NCI-H1092 treated with DMSO at 0.1 percent for 48 hours (cell line): Measurements from ENCODE around the gene F2RL2.
"Not testable (repeated sequence)": the region's sequence is repeated elsewhere in the genome, so short reads cannot be mapped to it uniquely, and the experiment has no call there.

Experiments used
- DNase-seq: peaks from one replicate; lab custom pipeline; 2025; lab: John Stamatoyannopoulos, UW

Gene F2RL2

DNA sequence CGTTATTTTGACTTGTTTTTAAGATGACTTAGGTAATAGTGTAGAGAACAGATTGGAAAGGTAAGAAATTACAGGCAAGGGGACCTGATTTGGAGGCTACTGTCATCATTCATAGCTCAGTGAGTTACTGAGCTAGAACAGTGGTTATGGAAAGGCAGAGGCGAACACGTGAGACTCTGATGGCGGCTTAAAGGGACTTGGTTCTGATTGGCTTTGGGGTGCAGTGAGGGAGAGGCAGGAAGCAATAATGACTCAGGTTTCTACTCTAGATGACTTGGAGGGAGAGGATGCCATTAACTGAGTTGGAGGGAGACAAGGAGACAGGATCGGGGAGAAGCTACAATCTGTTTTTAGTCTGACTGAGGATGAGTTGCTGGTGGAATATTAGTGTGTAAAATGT, 3.0 kb downstream of the F2RL2 start:
- DNase-seq, result no peak

DNA sequence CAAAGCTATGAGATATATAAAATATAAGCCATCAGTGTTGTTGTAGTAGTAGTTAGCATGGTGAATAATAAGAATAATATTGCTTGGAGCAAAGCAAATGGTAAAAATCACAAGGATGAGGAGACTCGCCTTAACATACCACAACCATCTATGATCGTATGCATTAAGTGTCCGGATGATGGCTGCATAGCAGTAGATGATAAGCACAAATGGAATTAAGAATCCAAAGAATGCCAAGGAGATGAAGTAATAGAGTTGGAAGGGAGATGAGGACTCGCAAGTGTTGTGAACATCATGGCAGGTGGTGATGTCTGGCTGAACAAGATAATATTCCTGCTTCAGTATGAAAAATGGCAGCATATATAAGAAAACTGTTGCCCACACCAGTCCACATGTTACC, 5.5 kb downstream of the F2RL2 start:
- DNase-seq, result no peak

DNA sequence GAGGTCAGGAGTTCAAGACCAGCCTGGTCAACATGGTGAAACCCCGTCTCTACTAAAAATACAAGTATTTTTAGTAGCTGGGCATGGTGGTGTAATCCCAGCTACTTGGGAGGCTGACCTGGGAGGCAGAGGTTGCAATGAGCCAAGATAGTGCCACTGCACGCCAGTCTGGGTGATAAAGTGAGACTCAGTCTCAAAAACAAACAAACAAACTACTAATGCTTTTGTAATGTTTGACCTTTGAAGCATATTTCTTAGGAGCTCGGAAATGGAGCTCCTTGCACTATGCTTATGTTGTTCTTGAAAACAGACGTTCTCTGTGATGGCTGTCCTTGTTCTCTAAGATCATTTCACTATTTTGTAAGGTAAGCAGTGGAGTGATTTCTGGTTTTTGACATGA, 6.0 kb downstream of the F2RL2 start:
- DNase-seq, result no peak

DNA sequence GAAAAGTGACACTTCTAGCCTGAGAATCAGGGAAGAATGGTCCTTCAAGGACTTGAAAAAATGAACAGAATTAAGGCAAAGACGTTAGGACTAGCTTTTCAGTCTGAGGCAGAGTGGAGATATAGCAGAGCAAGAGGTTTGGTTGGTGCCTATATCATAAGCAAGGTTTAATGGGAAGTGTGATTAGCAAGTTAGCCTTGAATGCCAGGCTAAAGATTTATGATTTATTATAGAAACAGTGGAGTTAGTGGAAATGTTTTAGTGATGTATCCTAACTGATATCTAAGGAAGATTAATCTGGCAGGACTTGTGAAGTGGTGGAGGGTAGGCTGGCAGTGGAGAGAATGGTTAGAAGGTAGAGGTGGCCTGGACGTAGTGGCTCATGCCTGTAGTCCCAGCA, 7.0 kb downstream of the F2RL2 start:
- no peak for DNase-seq

GRCh38 chr5:76615759-76616158, 7.4 kb downstream of the F2RL2 start:
- DNase-seq, result no peak

- DNase-seq, result no peak
These were observed 10.3 kb downstream of the F2RL2 start for GRCh38 chr5:76612942-76613341.

DNA sequence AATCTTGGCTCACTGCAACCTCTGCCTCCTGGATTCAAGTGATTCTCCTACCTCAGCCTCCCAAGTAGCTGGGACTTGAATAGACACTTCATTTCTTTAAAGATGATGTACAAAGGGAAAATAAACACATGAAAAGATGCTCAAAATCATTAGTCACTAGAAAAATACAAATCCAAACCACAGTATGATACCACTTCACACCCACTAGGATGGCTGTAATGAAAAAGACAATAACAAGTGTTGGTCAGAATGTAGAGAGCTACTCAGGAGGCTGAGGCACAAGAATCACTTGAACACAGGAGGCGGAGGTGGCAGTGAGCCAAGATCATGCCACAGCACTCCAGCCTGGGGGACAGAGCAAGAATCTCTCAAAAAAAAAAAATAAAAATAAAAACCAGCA, 13.0 kb downstream of the F2RL2 start:
- DNase-seq, result no peak

- DNase-seq, result no peak
These were observed 14.4 kb downstream of the F2RL2 start for GRCh38 chr5:76608833-76609232.

- DNase-seq, result no peak
These were observed 15.8 kb downstream of the F2RL2 start for GRCh38 chr5:76607353-76607871.

GRCh38 chr5:76606701-76607100, 16.5 kb downstream of the F2RL2 start:
- no peak for DNase-seq

DNA sequence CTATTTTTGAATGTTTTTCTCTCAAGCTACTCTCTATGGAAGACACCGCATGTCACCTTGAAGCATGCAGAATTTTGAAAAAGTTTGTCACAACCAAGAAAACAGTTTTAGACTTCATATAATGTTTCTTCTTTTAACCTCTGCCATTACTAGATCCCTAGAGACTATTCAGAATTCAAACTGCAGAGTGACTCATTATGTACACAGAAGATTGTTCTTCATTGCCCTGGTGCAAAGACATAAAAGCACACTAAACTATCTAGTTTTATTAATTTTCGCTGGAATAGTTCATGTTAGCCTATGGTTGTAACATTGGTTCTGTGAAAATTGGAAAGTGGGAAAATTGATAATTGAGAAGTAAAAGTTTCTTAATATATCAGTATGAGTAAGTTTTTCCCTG, 18.4 kb downstream of the F2RL2 start:
- DNase-seq, result no peak

DNA sequence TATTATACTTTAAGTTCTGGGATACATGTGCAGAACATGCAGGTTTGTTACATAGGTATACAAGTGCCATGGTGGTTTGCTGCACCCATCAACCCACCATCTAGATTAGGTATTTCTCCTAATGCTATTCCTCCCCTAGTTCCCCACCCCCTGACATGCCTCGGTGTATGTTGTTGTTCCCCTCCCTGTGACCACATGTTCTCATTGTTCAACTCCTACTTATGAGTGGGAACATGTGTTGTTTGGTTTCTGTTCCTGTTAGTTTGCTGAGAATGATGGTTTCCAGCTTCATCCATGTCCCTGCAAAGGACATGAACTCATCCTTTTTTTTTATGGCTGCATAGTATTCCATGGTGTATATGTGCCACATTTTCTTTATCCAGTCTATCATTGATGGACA, 19.2 kb downstream of the F2RL2 start:
- not testable (repeated sequence) for DNase-seq

DNA sequence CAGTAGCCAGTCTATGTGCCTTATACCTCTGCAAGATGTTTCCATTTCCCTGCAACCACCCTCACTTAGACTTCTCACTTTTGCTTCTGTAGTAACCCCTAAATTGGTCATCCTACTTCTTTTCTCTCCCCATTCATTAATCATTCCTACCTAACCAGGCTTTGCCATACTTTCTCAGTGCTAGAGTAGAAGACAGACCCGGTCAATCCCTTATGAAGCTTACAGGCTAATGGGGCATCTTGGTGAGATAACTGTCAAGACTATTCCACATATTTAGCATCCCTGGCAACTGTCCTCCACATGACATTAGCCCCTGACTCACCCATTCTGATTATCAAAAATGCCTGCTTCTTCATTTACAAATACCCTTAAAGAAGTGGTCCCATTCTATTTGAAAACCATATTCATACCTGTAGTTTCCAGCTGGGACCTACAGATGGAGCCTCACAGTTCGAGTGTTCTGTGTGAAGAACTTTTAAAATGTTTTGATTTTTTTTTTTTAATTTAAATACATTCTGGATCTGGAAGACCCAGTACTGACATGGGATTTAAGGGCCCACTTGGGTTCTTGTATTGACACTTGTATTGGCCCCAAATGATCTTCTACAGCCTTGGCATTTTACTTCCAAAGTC, 21.0 kb downstream of the F2RL2 start:
- no peak for DNase-seq

- no peak for DNase-seq
These were observed 21.7 kb downstream of the F2RL2 start for GRCh38 chr5:76601470-76601869.

DNA sequence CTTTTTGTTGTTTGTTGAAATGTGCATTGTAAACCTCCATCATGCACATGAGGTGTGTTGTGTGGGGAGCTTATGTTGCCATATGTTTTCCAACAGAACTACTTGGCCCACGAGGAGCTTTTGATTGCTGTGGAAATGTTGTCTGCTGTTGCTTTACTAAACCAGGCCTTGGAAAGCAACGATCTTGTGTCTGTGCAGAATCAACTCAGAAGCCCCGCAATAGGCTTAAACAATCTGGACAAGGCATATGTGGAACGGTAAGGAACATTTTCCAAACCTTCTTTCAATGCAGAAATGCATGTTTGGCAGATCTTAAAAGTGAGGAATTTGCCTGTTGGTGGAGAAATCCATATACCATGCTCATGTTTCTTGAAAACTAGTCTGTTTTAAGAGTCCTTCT, 22.5 kb downstream of the F2RL2 start:
- no peak for DNase-seq

DNA sequence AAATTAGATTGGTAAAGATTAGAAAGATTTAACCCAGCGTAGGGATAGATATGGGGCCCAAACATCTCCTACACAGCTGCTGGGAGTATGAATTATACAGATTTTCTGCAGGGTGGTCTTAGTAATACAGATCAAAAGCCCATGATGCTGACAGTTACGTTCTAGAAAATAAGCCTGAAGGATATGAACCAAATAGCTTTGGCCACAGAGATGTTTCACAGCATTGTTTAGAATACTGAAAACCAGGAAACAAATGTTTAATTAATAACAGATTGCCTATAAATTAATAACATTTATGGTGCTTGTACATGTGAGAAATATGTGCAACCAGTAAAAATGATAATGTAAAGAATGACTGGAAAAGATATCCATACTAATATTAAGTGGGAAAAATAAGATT, 24.7 kb downstream of the F2RL2 start:
- DNase-seq, result no peak

DNA sequence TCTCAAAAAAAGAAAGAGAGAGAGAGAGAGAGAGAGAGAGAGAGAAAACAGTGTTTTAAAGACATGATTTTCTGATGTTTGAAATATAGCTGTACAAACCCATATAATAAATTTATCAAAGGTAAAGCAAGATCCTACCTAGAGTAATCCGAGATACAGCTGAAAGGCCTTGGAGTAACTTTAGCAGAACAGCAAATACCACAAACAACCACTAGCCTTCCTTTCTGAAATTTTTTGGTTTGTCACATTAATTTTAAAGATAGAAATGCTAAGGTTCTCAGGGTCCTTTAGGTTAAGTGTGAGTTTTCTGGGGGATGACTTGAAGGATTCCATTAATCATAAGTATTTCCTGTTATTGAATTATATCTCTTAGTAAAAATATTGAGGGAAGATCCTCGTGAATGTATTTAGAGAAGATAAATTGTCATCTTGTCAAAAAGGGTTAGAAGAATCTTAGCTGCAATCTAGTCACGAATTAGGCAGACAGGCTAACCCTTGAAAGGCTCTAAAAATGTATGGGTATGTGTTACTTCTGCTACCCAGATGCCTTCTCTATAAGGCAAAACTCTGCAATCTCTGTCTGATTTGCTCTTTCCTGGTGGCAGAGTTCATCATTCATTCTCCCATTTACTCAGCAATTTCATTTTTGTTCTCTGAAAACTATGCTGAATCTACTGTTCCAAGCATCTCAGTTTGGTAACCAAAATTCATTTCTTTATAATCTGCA, 27.3 kb downstream of the F2RL2 start:
- DNase-seq, result no peak

GRCh38 chr5:76594107-76594506, 29.1 kb downstream of the F2RL2 start:
- DNase-seq, result no peak

DNA sequence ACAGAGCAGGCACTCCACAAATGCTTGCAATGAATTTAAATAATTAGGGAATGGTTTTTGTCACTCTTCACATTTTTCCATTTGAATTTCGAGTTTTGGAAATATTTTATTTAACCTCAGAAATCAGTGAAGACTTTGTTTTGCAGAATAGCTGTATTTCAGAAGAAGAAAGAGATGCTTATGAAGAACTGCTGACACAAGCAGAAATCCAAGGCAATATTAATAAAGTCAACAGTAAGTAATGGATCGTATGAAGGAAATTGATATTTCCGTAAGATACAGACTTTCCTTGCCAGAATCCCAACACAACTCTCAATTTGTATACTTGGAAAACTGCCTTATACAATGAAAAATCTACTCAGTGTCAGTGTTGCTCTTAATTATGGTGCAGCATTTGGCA, 30.5 kb downstream of the F2RL2 start:
- no peak for DNase-seq

DNA sequence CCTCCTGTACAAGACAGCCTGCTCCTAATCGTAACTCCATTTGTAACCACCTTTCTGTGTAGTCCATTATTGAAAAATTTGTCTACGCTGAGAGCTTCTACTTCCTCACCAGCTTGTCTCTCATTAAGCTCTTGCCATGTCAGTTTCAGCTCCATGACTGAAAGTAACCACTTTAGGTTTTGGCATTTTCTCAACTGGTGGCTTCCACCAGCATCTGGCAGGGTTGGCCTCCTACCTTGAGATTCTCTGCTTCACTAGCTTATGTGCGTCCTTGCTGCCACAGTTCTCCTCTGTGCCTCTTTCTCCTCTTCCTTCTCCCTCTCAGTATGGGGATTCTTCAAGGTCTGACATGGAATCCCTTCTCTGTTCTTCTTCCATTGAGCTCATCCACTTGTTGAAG, 31.8 kb downstream of the F2RL2 start:
- DNase-seq, result no peak

- no peak for DNase-seq
These were observed 33.2 kb downstream of the F2RL2 start for GRCh38 chr5:76590027-76590426.

GRCh38 chr5:76586531-76586930, 36.7 kb downstream of the F2RL2 start:
- DNase-seq, result no peak

DNA sequence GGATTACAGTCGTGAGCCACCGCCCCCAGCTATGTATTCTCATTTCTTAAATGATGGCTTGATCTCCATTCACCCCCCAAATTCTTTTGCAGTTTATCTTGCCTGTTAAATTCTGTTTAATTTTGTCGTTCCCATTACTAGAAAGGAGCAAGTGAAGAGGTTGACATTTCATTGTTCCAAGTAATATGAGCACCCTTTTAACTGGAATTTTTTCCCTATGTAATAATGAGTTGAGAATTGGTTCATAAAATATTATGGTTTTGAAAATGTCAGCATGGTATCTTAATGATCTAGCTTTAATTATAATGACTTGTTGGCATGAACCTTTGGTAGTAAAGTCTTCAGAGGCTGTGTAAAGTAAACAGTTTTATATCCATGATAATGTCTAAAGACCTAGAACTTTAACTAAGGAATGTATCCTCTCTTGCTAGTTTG, 37.4 kb downstream of the F2RL2 start:
- no peak for DNase-seq
